PC-9 (cell line): Measurements from ENCODE around the gene PDE4B. TPM values are rescaled to one million over a fixed set of nuclear protein-coding genes. Genes with fewer than 3 reads are reported as not detected.

Experiments used
- BruUV-seq: library from RNA; stranded (reverse); fragments of 400-500 nt; replicated peaks from 2 replicates; lab custom pipeline; 2021; lab: Mats Ljungman, UMichigan
- CTCF ChIA-PET: fragments of 300-600 bp; sonication (Branson Sonifier 250); formaldehyde crosslinking; loops from one replicate; lab custom pipeline; 2022; ENCODE audit warnings: antibody characterized with exemption; lab: Charles Lee
- POLR2A ChIA-PET: fragments of 300-600 bp; sonication (Branson Sonifier 250); formaldehyde crosslinking; loops from one replicate; lab custom pipeline; 2022; ENCODE audit warnings: antibody characterized with exemption; ENCODE audit not compliant: unreplicated experiment; lab: Charles Lee
- DNase-seq, 2 experiments: peaks; one replicate each; pipeline versions ENCODE4 v3.0.0 to v3.0.0-alpha.2; 2015 to 2022; ENCODE audit warnings: mixed read lengths in 1 of 2
- H2AFZ ChIP-seq: fragments of 200-600 bp; sonication (generic); 2 replicates; pipeline ENCODE4 v1.8.1; 2017; ENCODE audit warnings: antibody characterized with exemption
- H3F3A ChIP-seq: fragments of 200-600 bp; sonication (generic); 2 replicates; pipeline ENCODE4 v1.8.1; 2017; ENCODE audit warnings: antibody characterized with exemption, mild to moderate bottlenecking, low read depth; ENCODE audit not compliant: insufficient read depth
- H3K27ac ChIP-seq: fragments of 200-600 bp; sonication (generic); 2 replicates; pipeline ENCODE4 v1.6.1; 2016; ENCODE audit warnings: mixed run types
- H3K27me3 ChIP-seq: fragments of 200-600 bp; sonication (generic); 2 replicates; pipeline ENCODE4 v1.6.1; 2016; ENCODE audit warnings: low read depth, mixed run types; ENCODE audit not compliant: insufficient read depth
- H3K36me3 ChIP-seq: fragments of 200-600 bp; sonication (generic); 2 replicates; pipeline ENCODE4 v1.6.1; 2016; ENCODE audit warnings: low read depth, mixed run types
- H3K4me1 ChIP-seq: fragments of 200-600 bp; sonication (generic); replicated peaks from 2 replicates; pipeline ENCODE4 v1.6.1; 2016; ENCODE audit warnings: mixed run types; ENCODE audit not compliant: insufficient read depth
- H3K4me2 ChIP-seq: fragments of 200-600 bp; sonication (generic); 2 replicates; pipeline ENCODE4 v1.6.1; 2017; ENCODE audit warnings: mixed run types
- H3K4me3 ChIP-seq: fragments of 200-600 bp; sonication (generic); 2 replicates; pipeline ENCODE4 v1.6.1; 2016; ENCODE audit warnings: mixed run types
- H3K79me2 ChIP-seq: fragments of 200-600 bp; sonication (generic); 2 replicates; pipeline ENCODE4 v1.6.1; 2017; ENCODE audit warnings: low read depth, mixed run types
- H3K9me2 ChIP-seq: fragments of 200-600 bp; sonication (generic); 2 replicates; pipeline ENCODE4 v1.8.1; 2017; ENCODE audit warnings: mild to moderate bottlenecking; ENCODE audit not compliant: insufficient read depth
- H3K9me3 ChIP-seq: fragments of 200-600 bp; sonication (generic); 2 replicates; pipeline ENCODE4 v1.8.1; 2016; ENCODE audit warnings: low read depth; ENCODE audit not compliant: insufficient read depth
- H4K20me1 ChIP-seq: fragments of 200-600 bp; sonication (generic); 2 replicates; pipeline ENCODE4 v1.8.1; 2017; ENCODE audit not compliant: insufficient read depth
- CTCF ChIP-seq: fragments of 200-600 bp; sonication (generic); conservative IDR thresholded peaks from 2 replicates; pipeline ENCODE4 v1.6.1; 2017; ENCODE audit warnings: mixed run types, antibody characterized with exemption, mild to moderate bottlenecking, moderate library complexity
- EZH2 ChIP-seq: fragments of 200-600 bp; sonication (generic); IDR thresholded peaks from 2 replicates; pipeline ENCODE4 v1.8.0; 2017; ENCODE audit warnings: antibody characterized with exemption, low read depth
- intact Hi-C: fragments of 100-400 bp; cut with micrococcal nuclease; formaldehyde crosslinking; loops from one replicate; pipeline ENCODE4 v1.10.0; 2022; ENCODE audit not compliant: unreplicated experiment
- total RNA-seq: library from RNA; stranded (reverse); gene quantifications from 2 replicates; pipeline ENCODE4 v1.2.3, GENCODE V29; 2021

The PDE4B gene
- total RNA-seq, 1 experiment from 2014 or later = 1.3 TPM

- ChIA-PET POLR2A (no interaction called here), CTCF (no interaction called here)
- intact Hi-C loops = no loop called here
- no peak for DNase-seq
- H3K9me2 ChIP-seq = no peaks in the 10 kb centered on the region
- no peak for TF ChIP-seq CTCF
- TF ChIP-seq EZH2 = no peak
- no peak overlapping the region for H2AFZ ChIP-seq
- H3K79me2 ChIP-seq = no peaks in the 10 kb centered on the region
- H3K27ac ChIP-seq = no peak overlapping the region
- no peaks in the 10 kb centered on the region for H3F3A ChIP-seq
- H3K36me3 ChIP-seq = no peaks in the 10 kb centered on the region
- no peaks in the 10 kb centered on the region for H3K9me3 ChIP-seq
- BruUV-seq = no TSS peak
- H3K4me3 ChIP-seq = no peak overlapping the region
- H3K4me1 ChIP-seq = no peaks in the 10 kb centered on the region
- no peak overlapping the region for H3K4me2 ChIP-seq
- no peaks in the 10 kb centered on the region for H3K27me3 ChIP-seq
- H4K20me1 ChIP-seq = no peaks in the 10 kb centered on the region
Measured at GRCh38 chr1:65889441-65889840, 96.7 kb downstream of the PDE4B start.

GRCh38 chr1:65890201-65890843, 97.6 kb downstream of the PDE4B start:
- no peak overlapping the region for H2AFZ ChIP-seq
- H3K79me2 ChIP-seq = no peaks in the 10 kb centered on the region
- ChIA-PET POLR2A (interaction anchor here (0.6 kb wide), 1 partner anchor 23 kb away, joined by 5 read pairs; no protein-coding TSS in a partner anchor), CTCF (no interaction called here)
- H3K4me2 ChIP-seq = no peak overlapping the region
- H3K4me3 ChIP-seq = no peak overlapping the region
- no peaks in the 10 kb centered on the region for H3K9me3 ChIP-seq
- H3K27ac ChIP-seq = no peak overlapping the region
- intact Hi-C loops = no loop called here
- no peaks in the 10 kb centered on the region for H4K20me1 ChIP-seq
- no TSS peak for BruUV-seq
- DNase-seq = no peak
- TF ChIP-seq EZH2 (no peak), CTCF (no peak)
- H3K27me3 ChIP-seq = no peaks in the 10 kb centered on the region
- H3F3A ChIP-seq = no peaks in the 10 kb centered on the region
- H3K36me3 ChIP-seq = no peaks in the 10 kb centered on the region
- H3K4me1 ChIP-seq = no peaks in the 10 kb centered on the region
- H3K9me2 ChIP-seq = no peaks in the 10 kb centered on the region

GRCh38 chr1:65894738-65895605, 102.3 kb downstream of the PDE4B start:
- CTCF ChIA-PET = no interaction called here
- no peaks in the 10 kb centered on the region for H3F3A ChIP-seq
- no peaks in the 10 kb centered on the region for H4K20me1 ChIP-seq
- H2AFZ ChIP-seq = no peak overlapping the region; the same call in 1 of the 2 replicates
- H3K4me2 ChIP-seq = no peak overlapping the region
- H3K9me2 ChIP-seq = no peaks in the 10 kb centered on the region
- DNase-seq = no peak
- H3K36me3 ChIP-seq = no peaks in the 10 kb centered on the region
- no peaks in the 10 kb centered on the region for H3K27me3 ChIP-seq
- no TSS peak for BruUV-seq
- intact Hi-C loops = no loop called here
- H3K27ac ChIP-seq = no peak overlapping the region
- H3K9me3 ChIP-seq = no peaks in the 10 kb centered on the region
- POLR2A ChIA-PET = interaction anchor here (0.7 kb wide), 1 partner anchor 146 kb away, joined by 33 read pairs; no protein-coding TSS in a partner anchor
- no peak for TF ChIP-seq EZH2
- TF ChIP-seq CTCF = no peak
- no peak overlapping the region for H3K4me3 ChIP-seq
- no peaks in the 10 kb centered on the region for H3K79me2 ChIP-seq
- no peaks in the 10 kb centered on the region for H3K4me1 ChIP-seq
